Measurements from ENCODE around the gene EIF4B. TPM values are rescaled to one million over a fixed set of nuclear protein-coding genes. Genes with fewer than 3 reads are reported as not detected.
"Not testable (repeated sequence)": the region's sequence is repeated elsewhere in the genome, so short reads cannot be mapped to it uniquely, and the experiment has no call there.

EIF4B gene
- total and polyA plus RNA-seq, 3 experiments from 2014 or later: 114 to 660 (median 644) TPM

- H3K9me3 Mint-ChIP-seq: no peaks in the 10 kb centered on the region
- no peaks in the 10 kb centered on the region for H3K9me3 ChIP-seq (ENCODE audit: low read length)
- peaks cover 4% of the 10 kb centered on the region for H3K36me3 ChIP-seq (ENCODE audit: insufficient read depth, low read length)
- H3K27ac Mint-ChIP-seq: peak overlapping the region; percentile 95 to 99 (median 98)
- CTCF ChIA-PET: interaction anchor here (0.7 to 1.3 kb wide), 7 partner anchors 26 to 318 kb away, joined by 3 to 5 read pairs (median 3); no protein-coding TSS in a partner anchor
- H3K4me3 Mint-ChIP-seq: peak overlapping the region; percentile 98 to 100 (median 99)
- peaks cover 6 to 9% of the 10 kb centered on the region in 2 donors for H3K27me3 Mint-ChIP-seq
- no peak for DNase-seq
- H3K27ac ChIP-seq (ENCODE audit: low read depth, low read length): peak overlapping the region; percentile 74
- H3K4me1 ChIP-seq (ENCODE audit: insufficient read depth, low read length): peaks cover 39% of the 10 kb centered on the region
- POLR2A ChIA-PET: interaction anchor here (0.5 to 1.3 kb wide), 12 partner anchors 41 to 1788 kb away, joined by 3 to 9 read pairs (median 4); partner anchors contain the start of genes CISTR, PFDN5, POU6F1 and PRR13
- peaks cover 0 to 24% (median 0%) of the 10 kb centered on the region in 3 donors for H3K36me3 Mint-ChIP-seq
- no peaks in the 10 kb centered on the region for H3K27me3 ChIP-seq (ENCODE audit: insufficient read depth, low read length, poor library complexity, severe bottlenecking)
- peak overlapping the region; percentile 100 for H3K4me3 ChIP-seq (ENCODE audit: low read length)
- H3K4me1 Mint-ChIP-seq: peaks cover 38 to 49% (median 41%) of the 10 kb centered on the region in 3 donors
Observed at GRCh38 chr12:53005215-53005985, 856 bp upstream of the EIF4B start.

GRCh38 chr12:53006810-53007309 is 604 bp downstream of the EIF4B start:
- Mint-ChIP-seq H3K4me1 (peaks cover 53 to 63% (median 53%) of the 10 kb centered on the region in 3 donors), H3K4me3 (peak overlapping the region; percentile 98 to 100 (median 99)), H3K9me3 (no peaks in the 10 kb centered on the region), H3K27me3 (peaks cover 2 to 3% of the 10 kb centered on the region in 2 donors), H3K36me3 (peaks cover 0 to 36% (median 4%) of the 10 kb centered on the region in 3 donors), H3K27ac (peak overlapping the region; percentile 95 to 99 (median 98))
- H3K4me3 ChIP-seq (ENCODE audit: low read length): peak overlapping the region; percentile 100
- ChIA-PET CTCF (interaction anchor here (0.7 to 1.1 kb wide), 6 partner anchors 20 to 1573 kb away, joined by 3 to 5 read pairs (median 3); no protein-coding TSS in a partner anchor), POLR2A (interaction anchor here (0.6 to 1.3 kb wide), 9 partner anchors 41 to 1068 kb away, joined by 3 to 9 read pairs (median 4); partner anchors contain the start of genes CISTR, PFDN5, PRR13 and SPRYD3)
- peak overlapping the region; percentile 96 for H3K27ac ChIP-seq (ENCODE audit: low read depth, low read length)
- peaks cover 4% of the 10 kb centered on the region for H3K36me3 ChIP-seq (ENCODE audit: insufficient read depth, low read length)
- H3K4me1 ChIP-seq (ENCODE audit: insufficient read depth, low read length): peaks cover 41% of the 10 kb centered on the region
- H3K9me3 ChIP-seq (ENCODE audit: low read length): no peaks in the 10 kb centered on the region
- no peaks in the 10 kb centered on the region for H3K27me3 ChIP-seq (ENCODE audit: insufficient read depth, low read length, poor library complexity, severe bottlenecking)
- peak; percentile 66 to 83 (median 74) for DNase-seq

- Mint-ChIP-seq H3K27me3 (peaks cover 0 to 2% of the 10 kb centered on the region in 2 donors), H3K9me3 (no peaks in the 10 kb centered on the region), H3K4me1 (peaks cover 55 to 67% (median 56%) of the 10 kb centered on the region in 3 donors), H3K36me3 (peaks cover 0 to 37% (median 4%) of the 10 kb centered on the region in 3 donors), H3K27ac (peak overlapping the region; percentile 95 to 99 (median 98)), H3K4me3 (peak overlapping the region; percentile 98 to 100 (median 99))
- Histone ChIP-seq H3K36me3 (ENCODE audit: insufficient read depth, low read length) (peaks cover 4% of the 10 kb centered on the region), H3K4me3 (ENCODE audit: low read length) (peak overlapping the region; percentile 100), H3K27me3 (ENCODE audit: insufficient read depth, low read length, poor library complexity, severe bottlenecking) (no peaks in the 10 kb centered on the region), H3K4me1 (ENCODE audit: insufficient read depth, low read length) (peaks cover 41% of the 10 kb centered on the region), H3K9me3 (ENCODE audit: low read length) (no peaks in the 10 kb centered on the region), H3K27ac (ENCODE audit: low read depth, low read length) (peak overlapping the region; percentile 96)
- ChIA-PET POLR2A (interaction anchor here (0.6 kb wide), 1 partner anchor 522 kb away, joined by 5 read pairs; no protein-coding TSS in a partner anchor), CTCF (interaction anchor here (0.7 to 0.9 kb wide), 2 partner anchors 19 to 1573 kb away, joined by 3 read pairs; no protein-coding TSS in a partner anchor)
- no peak for DNase-seq
Observed at GRCh38 chr12:53007343-53007742, 1.1 kb downstream of the EIF4B start.

- CTCF ChIA-PET; DNase-seq; H3K27me3 Mint-ChIP-seq; H3K4me3 ChIP-seq (ENCODE audit: low read length); H3K9me3 ChIP-seq (ENCODE audit: low read length); H3K27me3 ChIP-seq (ENCODE audit: insufficient read depth, low read length, poor library complexity, severe bottlenecking); H3K9me3 Mint-ChIP-seq; POLR2A ChIA-PET; H3K27ac ChIP-seq (ENCODE audit: low read depth, low read length); H3K36me3 ChIP-seq (ENCODE audit: insufficient read depth, low read length): not testable (repeated sequence)
- peaks cover 49% of the 10 kb centered on the region for H3K4me1 ChIP-seq (ENCODE audit: insufficient read depth, low read length)
- peak overlapping the region in 2 of 8 donors; percentile 12 to 99 for H3K27ac Mint-ChIP-seq
- H3K36me3 Mint-ChIP-seq: peaks cover 0 to 42% (median 4%) of the 10 kb centered on the region in 3 donors
- H3K4me3 Mint-ChIP-seq: peak overlapping the region; percentile 54 to 100 (median 77)
- peaks cover 61 to 78% (median 62%) of the 10 kb centered on the region in 3 donors for H3K4me1 Mint-ChIP-seq
Observed at GRCh38 chr12:53008760-53009159, 2.5 kb downstream of the EIF4B start.

- Histone ChIP-seq H3K4me3 (ENCODE audit: low read length) (no peak overlapping the region), H3K36me3 (ENCODE audit: insufficient read depth, low read length) (peaks cover 4% of the 10 kb centered on the region), H3K9me3 (ENCODE audit: low read length) (no peaks in the 10 kb centered on the region), H3K27ac (ENCODE audit: low read depth, low read length) (no peak overlapping the region), H3K4me1 (ENCODE audit: insufficient read depth, low read length) (peaks cover 50% of the 10 kb centered on the region), H3K27me3 (ENCODE audit: insufficient read depth, low read length, poor library complexity, severe bottlenecking) (no peaks in the 10 kb centered on the region)
- CTCF ChIA-PET: no interaction called here
- peaks cover 0 to 54% (median 4%) of the 10 kb centered on the region in 3 donors for H3K36me3 Mint-ChIP-seq
- H3K4me3 Mint-ChIP-seq: no peak overlapping the region
- DNase-seq: no peak
- no peaks in the 10 kb centered on the region for H3K9me3 Mint-ChIP-seq
- H3K27ac Mint-ChIP-seq: peak overlapping the region in 3 of 8 donors; percentile 66 to 76 (median 68)
- POLR2A ChIA-PET: interaction anchor here (0.6 to 0.8 kb wide), 2 partner anchors 17 to 169 kb away, joined by 3 to 6 read pairs; partner anchors contain the start of gene ZNF740
- H3K4me1 Mint-ChIP-seq: peaks cover 66 to 88% (median 71%) of the 10 kb centered on the region in 3 donors
- H3K27me3 Mint-ChIP-seq: peaks cover 0 to 2% of the 10 kb centered on the region in 2 donors
Observed at GRCh38 chr12:53010955-53011354, 4.7 kb downstream of the EIF4B start.

- peaks cover 60 to 85% (median 71%) of the 10 kb centered on the region in 3 donors for H3K4me1 Mint-ChIP-seq
- H3K27ac Mint-ChIP-seq: peak overlapping the region in 4 of 8 donors; percentile 11 to 68 (median 42)
- Histone ChIP-seq H3K9me3 (ENCODE audit: low read length) (no peaks in the 10 kb centered on the region), H3K27me3 (ENCODE audit: insufficient read depth, low read length, poor library complexity, severe bottlenecking) (no peaks in the 10 kb centered on the region), H3K27ac (ENCODE audit: low read depth, low read length) (no peak overlapping the region), H3K4me3 (ENCODE audit: low read length) (no peak overlapping the region), H3K36me3 (ENCODE audit: insufficient read depth, low read length) (peaks cover 12% of the 10 kb centered on the region), H3K4me1 (ENCODE audit: insufficient read depth, low read length) (peaks cover 50% of the 10 kb centered on the region)
- H3K9me3 Mint-ChIP-seq: no peaks in the 10 kb centered on the region
- no peaks in the 10 kb centered on the region for H3K27me3 Mint-ChIP-seq
- peak overlapping the region in 1 of 7 donors; percentile 25 for H3K4me3 Mint-ChIP-seq
- DNase-seq: no peak
- CTCF ChIA-PET: no interaction called here
- POLR2A ChIA-PET: interaction anchor here (0.6 kb wide), 1 partner anchor 168 kb away, joined by 3 read pairs; the partner anchor contains the start of gene ZNF740
- H3K36me3 Mint-ChIP-seq: peaks cover 0 to 56% (median 4%) of the 10 kb centered on the region in 3 donors
Observed at GRCh38 chr12:53011889-53012288, 5.6 kb downstream of the EIF4B start.

- Mint-ChIP-seq H3K27me3 (no peaks in the 10 kb centered on the region), H3K27ac (peak overlapping the region in 3 of 8 donors; percentile 9 to 72 (median 24)), H3K9me3 (no peaks in the 10 kb centered on the region), H3K36me3 (peaks cover 0 to 62% (median 6%) of the 10 kb centered on the region in 3 donors), H3K4me3 (no peak overlapping the region), H3K4me1 (peaks cover 53 to 75% (median 60%) of the 10 kb centered on the region in 3 donors)
- Histone ChIP-seq H3K4me3 (ENCODE audit: low read length) (no peak overlapping the region), H3K9me3 (ENCODE audit: low read length) (no peaks in the 10 kb centered on the region), H3K27ac (ENCODE audit: low read depth, low read length) (no peak overlapping the region), H3K27me3 (ENCODE audit: insufficient read depth, low read length, poor library complexity, severe bottlenecking) (no peaks in the 10 kb centered on the region), H3K4me1 (ENCODE audit: insufficient read depth, low read length) (peaks cover 40% of the 10 kb centered on the region), H3K36me3 (ENCODE audit: insufficient read depth, low read length) (peaks cover 22% of the 10 kb centered on the region)
- DNase-seq: no peak
- ChIA-PET CTCF (no interaction called here), POLR2A (no interaction called here)
Observed at GRCh38 chr12:53012928-53013327, 6.7 kb downstream of the EIF4B start.

All from CD8-positive, alpha-beta memory T cell (primary cell).